H1 (cell line): ENCODE results near the gene CSNK2B. TPM values are rescaled to one million over a fixed set of nuclear protein-coding genes. Genes with fewer than 3 reads are reported as not detected.

Experiments used
- CTCF ChIA-PET: fragments of 300-600 bp; sonication (Branson Sonifier 250); formaldehyde crosslinking; loops from one replicate; lab custom pipeline; 2021; ENCODE audit not compliant: partially characterized antibody; lab: Charles Lee
- POLR2A ChIA-PET: fragments of 300-600 bp; sonication (Branson Sonifier 250); formaldehyde crosslinking; loops from one replicate; lab custom pipeline; 2021; ENCODE audit warnings: inconsistent platforms; ENCODE audit not compliant: partially characterized antibody; lab: Charles Lee
- DNase-seq, 2 experiments: peaks; one replicate each; pipeline versions ENCODE4 v3.0.0 to v3.0.0-alpha.2; 2010 to 2022; ENCODE audit warnings: low spot score in 2 of 2, low read depth in 1 of 2, mixed read lengths in 1 of 2
- FAIRE-seq: peaks from 2 replicates; lab custom pipeline; 2011; peaks lifted over from hg19 to GRCh38; lab: Jason Lieb, UNC
- H2AFZ ChIP-seq: 2 replicates; pipeline ENCODE4 v1.8.1; 2012; ENCODE audit warnings: low read length, inconsistent platforms
- H2AK5ac ChIP-seq: 2 replicates; pipeline ENCODE4 v1.6.1; 2013; ENCODE audit warnings: low read depth, low read length
- H2BK120ac ChIP-seq: replicated peaks from 2 replicates; pipeline ENCODE3; 2013; ENCODE audit warnings: low read depth, low read length, inconsistent platforms
- H2BK12ac ChIP-seq: 2 replicates; pipeline ENCODE4 v1.6.1; 2013; ENCODE audit warnings: low read depth, low read length
- H2BK15ac ChIP-seq: 2 replicates; pipeline ENCODE4 v1.6.1; 2013; ENCODE audit warnings: low read length
- H2BK20ac ChIP-seq: 2 replicates; pipeline ENCODE4 v1.6.1; 2013; ENCODE audit warnings: low read length
- H2BK5ac ChIP-seq: 2 replicates; pipeline ENCODE4 v1.6.1; 2013; ENCODE audit warnings: low read depth, low read length
- H3K14ac ChIP-seq: 2 replicates; pipeline ENCODE4 v1.6.1; 2013; ENCODE audit warnings: inconsistent platforms; ENCODE audit not compliant: insufficient read length
- H3K18ac ChIP-seq: 2 replicates; pipeline ENCODE4 v1.6.1; 2013; ENCODE audit warnings: low read length; ENCODE audit errors: extremely low read depth
- H3K23ac ChIP-seq: 2 replicates; pipeline ENCODE4 v1.6.1; 2013; ENCODE audit warnings: inconsistent platforms; ENCODE audit not compliant: insufficient read length
- H3K23me2 ChIP-seq: 2 replicates; pipeline ENCODE4 v1.6.1; 2013; ENCODE audit warnings: low read depth, low read length
- H3K27ac ChIP-seq: 2 replicates; pipeline ENCODE4 v1.6.1; 2011; ENCODE audit warnings: low read depth, low read length, inconsistent platforms
- H3K27me3 ChIP-seq, 4 experiments: replicated peaks in 1 of 4; 1 replicate in 1 of 4; 2 replicates in 3 of 4; pipeline versions ENCODE4 v1.6.1 to v1.8.1; 2011 to 2013; ENCODE audit warnings: low read length in 3 of 4, mild to moderate bottlenecking in 3 of 4, inconsistent platforms in 2 of 4, mixed read lengths in 2 of 4, moderate library complexity in 1 of 4; ENCODE audit not compliant: control insufficient read depth in 3 of 4, insufficient read depth in 3 of 4; ENCODE audit errors: extremely low read depth in 1 of 4
- H3K36me3 ChIP-seq, 4 experiments: 2 replicates each; pipeline versions ENCODE4 v1.6.1 to v1.8.1; 2011 to 2013; ENCODE audit warnings: mild to moderate bottlenecking in 4 of 4, low read length in 3 of 4, moderate library complexity in 2 of 4, control low read depth in 1 of 4, inconsistent platforms in 1 of 4; ENCODE audit not compliant: insufficient read depth in 4 of 4, control insufficient read depth in 2 of 4
- H3K4ac ChIP-seq: replicated peaks from 2 replicates; pipeline ENCODE3; 2013; ENCODE audit warnings: low read length, low read depth, mixed read lengths, inconsistent platforms; ENCODE audit not compliant: insufficient read length
- H3K4me1 ChIP-seq, 4 experiments: replicated peaks in 1 of 4; 1 replicate in 1 of 4; 2 replicates in 3 of 4; pipeline versions ENCODE4 v1.6.1 to v1.8.1; 2011 to 2013; ENCODE audit warnings: low read length in 3 of 4, inconsistent platforms in 2 of 4, mixed read lengths in 1 of 4; ENCODE audit not compliant: insufficient read depth in 4 of 4, control insufficient read depth in 3 of 4
- H3K4me2 ChIP-seq, 2 experiments: 2 replicates each; pipeline versions ENCODE4 v1.6.1 to v1.8.1; 2011 to 2013; ENCODE audit warnings: low read depth in 2 of 2, low read length in 2 of 2, control low read depth in 1 of 2, inconsistent platforms in 1 of 2, mild to moderate bottlenecking in 1 of 2; ENCODE audit not compliant: insufficient read depth in 1 of 2
- H3K4me3 ChIP-seq, 4 experiments: fragments of 200-600, 300-600 bp in 1 of 4; sonication (generic), shearing (Covaris generic), sonication (Bioruptor Twin) in 1 of 4; 2 replicates each; pipeline versions ENCODE4 v1.5.1 to v1.8.1; 2011 to 2016; ENCODE audit warnings: low read length in 4 of 4, low read depth in 3 of 4, control low read depth in 2 of 4, inconsistent platforms in 2 of 4, mild to moderate bottlenecking in 2 of 4, mixed read lengths in 1 of 4, moderate library complexity in 1 of 4; ENCODE audit not compliant: insufficient read depth in 2 of 4; ENCODE audit errors: extremely low read depth in 1 of 4
- H3K56ac ChIP-seq: replicated peaks from 2 replicates; pipeline ENCODE3; 2013; ENCODE audit warnings: low read depth, mild to moderate bottlenecking, mixed read lengths, low read length, inconsistent platforms; ENCODE audit not compliant: insufficient read length
- H3K79me1 ChIP-seq: 2 replicates; pipeline ENCODE4 v1.6.1; 2013; ENCODE audit warnings: low read depth, low read length, control low read depth
- H3K79me2 ChIP-seq, 2 experiments: 2 replicates each; pipeline versions ENCODE4 v1.6.1 to v1.8.1; 2012 to 2013; ENCODE audit warnings: low read length in 2 of 2, mild to moderate bottlenecking in 2 of 2, inconsistent platforms in 1 of 2; ENCODE audit not compliant: insufficient read depth in 2 of 2, control insufficient read depth in 1 of 2
- H3K9ac ChIP-seq, 4 experiments: replicated peaks in 1 of 4; 1 replicate in 1 of 4; 2 replicates in 3 of 4; pipeline versions ENCODE4 v1.6.1 to v1.8.1; 2011 to 2013; ENCODE audit warnings: low read depth in 3 of 4, low read length in 3 of 4, control low read depth in 2 of 4, mild to moderate bottlenecking in 2 of 4, moderate library complexity in 2 of 4, inconsistent platforms in 1 of 4; ENCODE audit errors: extremely low read depth in 1 of 4
- H3K9me3 ChIP-seq, 2 experiments: 2 replicates each; pipeline versions ENCODE4 v1.6.1 to v1.8.1; 2012 to 2013; ENCODE audit warnings: mild to moderate bottlenecking in 2 of 2, moderate library complexity in 2 of 2, control low read depth in 1 of 2, inconsistent platforms in 1 of 2, low read depth in 1 of 2, low read length in 1 of 2, mixed read lengths in 1 of 2; ENCODE audit not compliant: insufficient read depth in 2 of 2
- H4K20me1 ChIP-seq, 2 experiments: replicated peaks in 1 of 2; 2 replicates each; pipeline versions ENCODE3 to v1.8.1; 2011 to 2013; ENCODE audit warnings: inconsistent platforms in 2 of 2, low read length in 2 of 2, mild to moderate bottlenecking in 1 of 2; ENCODE audit not compliant: insufficient read depth in 2 of 2, control insufficient read depth in 1 of 2
- H4K5ac ChIP-seq: 2 replicates; pipeline ENCODE4 v1.6.1; 2013; ENCODE audit warnings: low read length, low read depth, mixed read lengths, inconsistent platforms; ENCODE audit not compliant: insufficient read length
- H4K8ac ChIP-seq: 2 replicates; pipeline ENCODE4 v1.8.0; 2013; ENCODE audit warnings: mild to moderate bottlenecking, moderate library complexity, low read length, inconsistent platforms; ENCODE audit not compliant: insufficient read depth; ENCODE audit errors: extremely low read depth
- H4K91ac ChIP-seq: replicated peaks from 2 replicates; pipeline ENCODE3; 2013; ENCODE audit warnings: low read length, mixed read lengths, inconsistent platforms; ENCODE audit not compliant: insufficient read length
- ASH2L ChIP-seq: fragments of 200-600, 300-600 bp; sonication (generic); IDR thresholded peaks from one replicate; pipeline ENCODE4 v1.7.1; 2017; ENCODE audit warnings: low read length
- CBX5 ChIP-seq: fragments of 300-800, 300-1000 bp; sonication (generic); IDR thresholded peaks from 2 replicates; pipeline ENCODE4 v1.7.1; 2016; ENCODE audit warnings: antibody characterized with exemption, low read length, low read depth
- CEBPB ChIP-seq: IDR thresholded peaks from 2 replicates; pipeline ENCODE4 v1.6.1; 2012; ENCODE audit warnings: low read depth, low read length
- EP300 ChIP-seq, 2 experiments: IDR thresholded peaks; 1 replicate in 1 of 2; 2 replicates in 1 of 2; pipeline ENCODE4 v1.6.1; 2011 to 2012; ENCODE audit warnings: low read depth in 2 of 2, low read length in 2 of 2, mild to moderate bottlenecking in 2 of 2, borderline replicate concordance in 1 of 2, inconsistent platforms in 1 of 2, moderate library complexity in 1 of 2
- GABPA ChIP-seq: IDR thresholded peaks from 2 replicates; pipeline ENCODE4 v1.6.1; 2011; ENCODE audit warnings: mild to moderate bottlenecking, low read length, moderate library complexity, borderline replicate concordance; ENCODE audit not compliant: insufficient read depth
- HDAC2 ChIP-seq, 2 experiments: fragments of 300-600 bp in 1 of 2; sonication (generic) in 1 of 2; IDR thresholded peaks; 2 replicates each; pipeline ENCODE4 v1.6.1; 2011 to 2012; ENCODE audit warnings: low read depth in 2 of 2, low read length in 2 of 2, mild to moderate bottlenecking in 2 of 2, moderate library complexity in 2 of 2, borderline replicate concordance in 1 of 2, inconsistent platforms in 1 of 2
- NRF1 ChIP-seq: IDR thresholded peaks from 2 replicates; pipeline ENCODE4 v1.6.1; 2011; ENCODE audit warnings: mild to moderate bottlenecking, low read depth, low read length, improper control_type of control experiment
- RBBP5 ChIP-seq: IDR thresholded peaks from 2 replicates; pipeline ENCODE4 v1.7.1; 2012; ENCODE audit warnings: low read depth, mild to moderate bottlenecking, inconsistent platforms, low read length, moderate library complexity, borderline replicate concordance
- RFX5 ChIP-seq: IDR thresholded peaks from 2 replicates; pipeline ENCODE4 v1.6.1; 2011; ENCODE audit warnings: low read depth, low read length, improper control_type of control experiment, borderline replicate concordance
- SP1 ChIP-seq: IDR thresholded peaks from 2 replicates; pipeline ENCODE4 v1.6.1; 2011; ENCODE audit warnings: low read depth, low read length
- TCF12 ChIP-seq: IDR thresholded peaks from 2 replicates; pipeline ENCODE4 v1.6.1; 2011; ENCODE audit warnings: low read depth, mild to moderate bottlenecking, low read length
- USF2 ChIP-seq: IDR thresholded peaks from 2 replicates; pipeline ENCODE4 v1.6.1; 2011; ENCODE audit warnings: low read length, improper control_type of control experiment
- YY1 ChIP-seq: IDR thresholded peaks from 2 replicates; pipeline ENCODE4 v1.6.1; 2011; ENCODE audit warnings: low read depth, mild to moderate bottlenecking, low read length
- WGBS, 2 experiments: shearing (Covaris generic) in 1 of 2; methylation state at CpG; one replicate each; pipeline versions ENCODE4 v1.1.6 to v1.1.7; 2013 to 2015; ENCODE audit warnings: low lambda C conversion rate in 2 of 2, mixed read lengths in 2 of 2, inconsistent platforms in 1 of 2, low coverage in 1 of 2, missing lambda C conversion rate in 1 of 2; ENCODE audit not compliant: insufficient replicate concordance in 2 of 2, insufficient coverage in 1 of 2, insufficient read length in 1 of 2; ENCODE audit errors: extremely low coverage in 1 of 2, missing lambda C conversion rate in 1 of 2; 5-methylcytosine and 5-hydroxymethylcytosine counted together
- polyA plus RNA-seq, 7 experiments: library from polyadenylated mRNA; depleted of rRNA in 3 of 7; stranded (reverse) in 5 of 7; unstranded in 2 of 7; fragments of >200 nt in 5 of 7; fragments of 200-250 nt in 2 of 7; gene quantifications; 1 replicate in 5 of 7; 2 replicates in 1 of 7; 4 replicates in 1 of 7; pipeline versions ENCODE4 v1.2.1 to v1.2.3, GENCODE V29; 2011 to 2013; ENCODE audit warnings: missing spikeins in 2 of 7, mixed read lengths in 2 of 7
- total RNA-seq: library from RNA; stranded (reverse); fragmentation: NEBNext Ultra II Directional; extraction: Animal tissue kit (Norgen Biotek cat#: 25700); gene quantifications from 2 replicates; pipeline ENCODE4 v1.2.1, GENCODE V29; 2021

The CSNK2B gene
- total and polyA plus RNA-seq, 2 of the 8 experiments (the other 6 are each of a cell fraction or from before 2014, with no cell fraction given), result 169 to 208 TPM

GRCh38 chr6:31686483-31686882 is 20.6 kb downstream of the CSNK2B start:
- Histone ChIP-seq H3K14ac (no peak overlapping the region), H3K27me3 (peaks cover 3 to 10% (median 10%) of the 10 kb centered on the region in 4 experiments; a peak in 6 of 7 replicates), H3K79me2 (no peaks in the 10 kb centered on the region), H4K5ac (no peak overlapping the region), H3K9me3 (no peaks in the 10 kb centered on the region), H3K36me3 (peaks cover 2 to 23% (median 15%) of the 10 kb centered on the region in 4 experiments; a peak in 5 of 8 replicates), H3K18ac (no peak overlapping the region), H3K23me2 (peaks cover 6% of the 10 kb centered on the region; the same call in 1 of the 2 replicates), H2BK15ac (no peak overlapping the region), H2BK5ac (no peak overlapping the region), H3K4ac (no peak overlapping the region), H4K20me1 (no peaks in the 10 kb centered on the region), H3K4me3 (no peak overlapping the region), H2AK5ac (no peak overlapping the region), H4K91ac (no peak overlapping the region), H2BK20ac (no peak overlapping the region), H4K8ac (no peak overlapping the region), H2AFZ (no peak overlapping the region), H3K79me1 (no peaks in the 10 kb centered on the region), H2BK12ac (no peak overlapping the region), H3K27ac (no peak overlapping the region), H3K4me1 (peaks cover 0 to 5% (median 4%) of the 10 kb centered on the region in 4 experiments; a peak in 5 of 7 replicates), H3K4me2 (no peak overlapping the region), H3K56ac (no peak overlapping the region), H3K9ac (no peak overlapping the region), H2BK120ac (no peak overlapping the region), H3K23ac (no peak overlapping the region)
- WGBS, 2 experiments, result 87% methylated on average over 5 of the region's 5 CpGs; no CpG with 5 or more reads in 1 of the 2 experiments
- CTCF ChIA-PET, result interaction anchor here (0.6 to 1.9 kb wide), 6 partner anchors 27 to 182 kb away, joined by 3 to 7 read pairs (median 4); partner anchors contain the start of gene LY6G6D
- POLR2A ChIA-PET, result interaction anchor here (1.2 to 1.5 kb wide), 2 partner anchors 54 to 166 kb away, joined by 3 to 4 read pairs; no protein-coding TSS in a partner anchor
- FAIRE-seq (no peak), DNase-seq (no peak)
- TF ChIP-seq ASH2L, result no peak
- no peak for TF ChIP-seq RBBP5
- TF ChIP-seq RFX5, result no peak
- no peak for TF ChIP-seq USF2
- no peak for TF ChIP-seq SP1
- no peak for TF ChIP-seq EP300 (IDR thresholded peaks at IDR 0.05; ENCODE audit: borderline replicate concordance in 1 of 2, low read depth in 2 of 2, low read length in 2 of 2)
- no peak for TF ChIP-seq CBX5
- no peak for TF ChIP-seq HDAC2 (IDR thresholded peaks at IDR 0.05; ENCODE audit: borderline replicate concordance in 1 of 2, low read depth in 2 of 2, low read length in 2 of 2)
- no peak for TF ChIP-seq GABPA
- TF ChIP-seq YY1, result no peak
- no peak for TF ChIP-seq NRF1
- no peak for TF ChIP-seq CEBPB
- no peak for TF ChIP-seq TCF12
